Measurements from ENCODE around the gene RINT1. TPM values are rescaled to one million over a fixed set of nuclear protein-coding genes. Genes with fewer than 3 reads are reported as not detected.
A peak's percentile ranks its signal among the peaks of the same experiment; 100 is the strongest.
"Not testable (repeated sequence)": the region's sequence is repeated elsewhere in the genome, so short reads cannot be mapped to it uniquely, and the experiment has no call there.

The RINT1 gene
- 10 to 100 TPM; 23.3 to 26.7 TPM for total RNA-seq

GRCh38 chr7:105531792-105532671 lies at the start of gene RINT1:
Gene RINT1, plus strand, starts transcription at chr7:105532201. Its CDS starts 115 bp downstream, at chr7:105532316.
- intact Hi-C loops (cut with micrococcal nuclease), result loop anchor here (1.0 to 5.0 kb wide), 7 partner anchors 10 to 590 kb away; partner anchors contain the start of genes PUS7 and SRPK2
- Mint-ChIP-seq H3K4me1 (ENCODE audit: low read depth) (peaks cover 22% of the 10 kb centered on the region), H3K36me3 (peaks cover 2% of the 10 kb centered on the region), H3K9me3 (no peaks in the 10 kb centered on the region), H3K27ac (peak within 1 kb of the TSS; percentile 88), H3K27me3 (no peaks in the 10 kb centered on the region), H3K4me3 (peak within 1 kb of the TSS; percentile 86)
- CTCF ChIA-PET, result interaction anchor here (0.8 to 2.1 kb wide), 17 partner anchors 9 to 525 kb away, joined by 3 to 11 read pairs (median 4); no protein-coding TSS in a partner anchor
- DNase-seq, result peak; percentile 94
- POLR2A ChIA-PET, result interaction anchor here (0.6 to 1.7 kb wide), 12 partner anchors 9 to 520 kb away, joined by 3 to 7 read pairs (median 4); partner anchors contain the start of gene PUS7

GRCh38 chr7:105487579-105488571 lies 44.1 kb upstream of the RINT1 start:
- Mint-ChIP-seq H3K27ac (no peak overlapping the region), H3K27me3 (no peaks in the 10 kb centered on the region), H3K36me3 (peaks cover 30% of the 10 kb centered on the region), H3K4me3 (no peak overlapping the region), H3K4me1 (ENCODE audit: low read depth) (no peaks in the 10 kb centered on the region), H3K9me3 (no peaks in the 10 kb centered on the region)
- intact Hi-C loops (cut with micrococcal nuclease), result loop anchor here (5.0 to 10.0 kb wide), 2 partner anchors 53 to 566 kb away; no protein-coding TSS in a partner anchor
- no peak for DNase-seq
- ChIA-PET POLR2A (no interaction called here), CTCF (no interaction called here)

DNA sequence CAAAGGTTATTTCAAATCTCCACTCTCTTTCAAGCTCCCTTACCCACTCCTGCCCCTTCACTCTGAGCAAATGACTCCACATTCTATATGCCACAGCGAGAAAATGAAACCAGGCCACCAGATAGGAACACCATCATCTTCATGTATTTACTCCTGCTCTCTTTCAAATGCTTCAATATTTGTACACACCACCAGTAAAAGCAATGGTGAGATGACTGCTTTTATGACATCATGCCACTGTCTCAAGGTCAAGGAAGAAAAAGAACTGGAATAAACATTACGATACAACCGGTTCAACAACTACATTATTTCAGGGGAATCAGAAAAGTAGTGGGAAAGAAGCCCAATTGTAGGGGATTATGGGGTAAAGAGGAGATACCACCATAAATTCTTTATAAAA lies 42.6 kb upstream of the RINT1 start:
- ChIA-PET CTCF (no interaction called here), POLR2A (no interaction called here)
- DNase-seq, result no peak
- Mint-ChIP-seq H3K36me3 (peaks cover 27% of the 10 kb centered on the region), H3K9me3 (no peaks in the 10 kb centered on the region), H3K27me3 (no peaks in the 10 kb centered on the region), H3K4me3 (no peak overlapping the region), H3K27ac (no peak overlapping the region), H3K4me1 (ENCODE audit: low read depth) (no peaks in the 10 kb centered on the region)
- intact Hi-C loops (cut with micrococcal nuclease), result loop anchor here (5.0 to 10.0 kb wide), 2 partner anchors 55 to 567 kb away; no protein-coding TSS in a partner anchor

DNA sequence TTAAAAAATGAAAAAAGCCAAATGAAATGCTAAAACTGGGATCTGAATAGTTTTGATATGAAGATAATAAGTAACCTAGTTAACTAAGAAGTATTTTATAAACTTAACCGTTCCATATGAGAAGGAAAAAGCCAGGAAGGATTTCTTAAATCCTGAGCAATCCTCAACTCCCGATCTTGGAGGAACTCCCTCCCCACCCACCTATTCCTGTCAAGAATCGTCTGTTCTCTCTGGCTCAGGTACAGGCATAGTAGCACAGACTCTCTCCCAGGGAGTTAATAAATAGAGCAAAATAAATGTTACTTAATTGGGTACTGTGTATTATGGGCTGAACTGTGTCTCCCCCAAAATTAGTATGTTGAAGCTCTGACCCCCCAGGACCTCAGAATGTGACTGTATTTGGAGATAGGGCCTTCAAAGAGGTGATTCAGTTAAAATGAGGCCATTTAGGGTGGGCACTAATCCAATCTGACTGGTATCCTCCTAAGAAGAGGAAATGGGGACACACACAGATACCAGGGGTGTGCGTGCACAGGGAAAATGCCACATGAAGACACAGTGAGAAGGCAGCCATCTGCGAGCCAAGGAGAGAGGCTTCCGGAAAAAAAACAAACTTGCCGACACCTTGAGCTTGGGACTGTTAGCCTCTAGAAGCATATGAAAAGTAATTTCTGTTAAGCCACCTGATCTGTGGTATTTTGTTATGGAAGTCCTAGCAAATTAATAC lies 38.6 kb upstream of the RINT1 start:
- intact Hi-C loops (cut with micrococcal nuclease), result no loop called here
- Mint-ChIP-seq H3K4me3 (no peak overlapping the region), H3K36me3 (peaks cover 15% of the 10 kb centered on the region), H3K9me3 (no peaks in the 10 kb centered on the region), H3K27ac (no peak overlapping the region), H3K27me3 (no peaks in the 10 kb centered on the region), H3K4me1 (ENCODE audit: low read depth) (no peaks in the 10 kb centered on the region)
- ChIA-PET CTCF (no interaction called here), POLR2A (no interaction called here)
- DNase-seq, result no peak

DNA sequence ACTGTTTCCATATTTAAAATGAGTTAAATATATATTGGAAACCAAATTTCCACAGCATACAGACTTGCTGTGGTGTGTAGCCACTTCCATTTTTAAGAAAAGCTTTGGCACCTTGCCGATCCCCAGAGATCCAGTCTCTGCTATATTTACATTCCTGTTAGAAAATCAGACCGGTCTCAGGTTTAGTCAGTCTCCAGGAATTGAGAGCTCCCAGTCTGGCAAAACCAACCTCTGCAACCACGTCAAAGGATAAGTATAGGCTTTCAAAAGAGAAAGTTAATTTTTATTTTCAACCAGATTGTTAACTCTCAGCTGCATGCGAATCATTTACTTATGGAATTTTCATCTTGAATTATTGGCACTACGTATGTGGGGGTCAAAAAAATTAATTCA lies 38.1 kb upstream of the RINT1 start:
- H3K36me3 Mint-ChIP-seq, result peaks cover 18% of the 10 kb centered on the region
- POLR2A ChIA-PET, result no interaction called here

GRCh38 chr7:105496521-105496920 lies 35.5 kb upstream of the RINT1 start:
- Mint-ChIP-seq H3K36me3 (peaks cover 28% of the 10 kb centered on the region), H3K4me3 (no peak overlapping the region), H3K9me3 (no peaks in the 10 kb centered on the region), H3K4me1 (ENCODE audit: low read depth) (no peaks in the 10 kb centered on the region), H3K27me3 (no peaks in the 10 kb centered on the region), H3K27ac (no peak overlapping the region)
- ChIA-PET CTCF (no interaction called here), POLR2A (interaction anchor here (1.4 kb wide), 1 partner anchor 35 kb away, joined by 4 read pairs; the partner anchor contains the start of gene RINT1)
- intact Hi-C loops (cut with micrococcal nuclease), result no loop called here
- DNase-seq, result no peak

More for the DNA sequence above, 38.1 kb upstream of the RINT1 start:
- no peaks in the 10 kb centered on the region for H3K9me3 Mint-ChIP-seq
- H3K4me3 Mint-ChIP-seq, result no peak overlapping the region
- CTCF ChIA-PET, result no interaction called here
- intact Hi-C loops (cut with micrococcal nuclease), result no loop called here
- H3K27me3 Mint-ChIP-seq, result no peaks in the 10 kb centered on the region
- no peak for DNase-seq
- H3K4me1 Mint-ChIP-seq (ENCODE audit: low read depth), result no peaks in the 10 kb centered on the region
- H3K27ac Mint-ChIP-seq, result no peak overlapping the region

- intact Hi-C loops (cut with micrococcal nuclease), result no loop called here
- no peaks in the 10 kb centered on the region for H3K27me3 Mint-ChIP-seq
- H3K9me3 Mint-ChIP-seq, result no peaks in the 10 kb centered on the region
- no peak for DNase-seq
- H3K4me1 Mint-ChIP-seq (ENCODE audit: low read depth), result no peaks in the 10 kb centered on the region
- H3K27ac Mint-ChIP-seq, result no peak overlapping the region
- CTCF ChIA-PET, result no interaction called here
- H3K36me3 Mint-ChIP-seq, result peaks cover 30% of the 10 kb centered on the region
- POLR2A ChIA-PET, result no interaction called here
- no peak overlapping the region for H3K4me3 Mint-ChIP-seq
These were observed 35.0 kb upstream of the RINT1 start for GRCh38 chr7:105497016-105497415.

GRCh38 chr7:105502173-105502572 lies 29.8 kb upstream of the RINT1 start:
- Mint-ChIP-seq H3K4me3 (no peak overlapping the region), H3K36me3 (peaks cover 51% of the 10 kb centered on the region), H3K4me1 (ENCODE audit: low read depth) (no peaks in the 10 kb centered on the region), H3K27ac (no peak overlapping the region), H3K9me3 (no peaks in the 10 kb centered on the region), H3K27me3 (no peaks in the 10 kb centered on the region)
- ChIA-PET CTCF (no interaction called here), POLR2A (no interaction called here)
- DNase-seq, result no peak
- intact Hi-C loops (cut with micrococcal nuclease), result no loop called here

DNA sequence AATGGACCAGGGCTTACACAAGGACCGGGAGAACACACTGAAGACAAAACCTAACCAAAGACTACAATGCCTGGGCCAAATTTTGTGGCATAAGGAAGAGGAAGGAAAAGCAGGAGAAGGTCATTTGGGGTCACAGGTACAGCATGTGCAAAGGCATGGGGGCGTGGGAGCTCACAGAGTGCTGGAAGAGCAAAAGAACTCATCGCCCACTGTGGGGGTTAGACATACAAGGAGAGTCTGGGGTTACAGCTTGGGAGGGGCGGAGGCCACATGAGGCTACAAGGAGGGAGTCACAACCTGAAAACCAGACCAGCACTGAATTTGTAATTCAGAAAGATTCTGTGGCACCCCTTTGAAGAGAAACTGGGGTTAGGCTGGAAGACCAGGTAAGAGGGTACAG lies 19.6 kb upstream of the RINT1 start:
- no peak overlapping the region for H3K4me3 Mint-ChIP-seq
- H3K9me3 Mint-ChIP-seq, result no peaks in the 10 kb centered on the region
- intact Hi-C loops (cut with micrococcal nuclease), result no loop called here
- peak overlapping the region; percentile 9 for H3K27ac Mint-ChIP-seq
- no peaks in the 10 kb centered on the region for H3K27me3 Mint-ChIP-seq
- DNase-seq, result no peak
- ChIA-PET POLR2A (no interaction called here), CTCF (no interaction called here)
- H3K4me1 Mint-ChIP-seq (ENCODE audit: low read depth), result peaks cover 23% of the 10 kb centered on the region
- H3K36me3 Mint-ChIP-seq, result peaks cover 21% of the 10 kb centered on the region

DNA sequence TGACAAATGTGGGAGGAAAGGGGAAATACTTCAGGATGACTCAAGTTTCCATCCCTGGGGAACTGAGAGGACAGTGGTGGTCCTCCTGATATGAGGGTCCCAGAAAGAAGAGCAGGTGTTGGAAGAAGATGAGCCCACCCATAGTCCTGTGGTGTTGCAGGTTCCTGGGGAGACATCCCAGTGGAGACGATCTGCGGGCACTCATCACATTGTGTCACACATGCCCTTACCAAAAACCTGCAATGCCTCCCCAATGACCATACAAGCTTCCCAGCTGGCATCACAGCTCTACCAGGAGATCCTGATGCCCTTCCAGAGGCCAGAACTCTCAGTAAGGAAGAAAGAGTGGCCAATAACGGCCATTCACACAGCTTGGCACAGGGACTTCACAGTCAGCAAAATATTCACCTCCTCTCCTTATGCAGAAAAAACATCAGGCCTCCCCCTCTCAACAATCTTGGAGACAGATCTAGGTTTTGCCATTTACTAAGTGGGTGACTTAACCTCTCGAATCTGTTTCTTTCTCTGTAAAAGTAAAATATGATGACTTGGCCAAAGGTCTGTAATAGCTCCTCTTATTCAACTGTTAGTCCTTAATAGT lies 19.0 kb upstream of the RINT1 start:
- Mint-ChIP-seq H3K9me3 (no peaks in the 10 kb centered on the region), H3K4me1 (ENCODE audit: low read depth) (peaks cover 23% of the 10 kb centered on the region), H3K27ac (peak overlapping the region; percentile 34), H3K4me3 (no peak overlapping the region), H3K27me3 (no peaks in the 10 kb centered on the region), H3K36me3 (peaks cover 23% of the 10 kb centered on the region)
- intact Hi-C loops (cut with micrococcal nuclease), result no loop called here
- CTCF ChIA-PET, result no interaction called here
- DNase-seq, result no peak
- POLR2A ChIA-PET, result no interaction called here

- CTCF ChIA-PET, POLR2A ChIA-PET, H3K27me3 Mint-ChIP-seq, H3K9me3 Mint-ChIP-seq, DNase-seq, H3K4me3 Mint-ChIP-seq, H3K27ac Mint-ChIP-seq: not testable (repeated sequence)
- peaks cover 29% of the 10 kb centered on the region for H3K4me1 Mint-ChIP-seq (ENCODE audit: low read depth)
- intact Hi-C loops (cut with micrococcal nuclease), result loop anchor here (2.0 kb wide), 1 partner anchor 17 kb away; the partner anchor contains the start of gene RINT1
- peaks cover 16% of the 10 kb centered on the region for H3K36me3 Mint-ChIP-seq
These were observed 16.4 kb upstream of the RINT1 start for GRCh38 chr7:105515610-105516009.

Measured in activated CD4-positive, alpha-beta memory T cell treated with anti-CD3 and anti-CD28 coated beads for 36 hours (primary cell).